GM21576 (cell line): Measurements from ENCODE around the gene ATP9B.

Experiments
- ATAC-seq: cut with Tn5 transposase; IDR thresholded peaks from one replicate; pipeline ENCODE4 v1.9.1; 2021; ENCODE audit warnings: mild to moderate bottlenecking, moderate library complexity; ENCODE audit not compliant: unreplicated experiment

ATP9B gene, protein sequence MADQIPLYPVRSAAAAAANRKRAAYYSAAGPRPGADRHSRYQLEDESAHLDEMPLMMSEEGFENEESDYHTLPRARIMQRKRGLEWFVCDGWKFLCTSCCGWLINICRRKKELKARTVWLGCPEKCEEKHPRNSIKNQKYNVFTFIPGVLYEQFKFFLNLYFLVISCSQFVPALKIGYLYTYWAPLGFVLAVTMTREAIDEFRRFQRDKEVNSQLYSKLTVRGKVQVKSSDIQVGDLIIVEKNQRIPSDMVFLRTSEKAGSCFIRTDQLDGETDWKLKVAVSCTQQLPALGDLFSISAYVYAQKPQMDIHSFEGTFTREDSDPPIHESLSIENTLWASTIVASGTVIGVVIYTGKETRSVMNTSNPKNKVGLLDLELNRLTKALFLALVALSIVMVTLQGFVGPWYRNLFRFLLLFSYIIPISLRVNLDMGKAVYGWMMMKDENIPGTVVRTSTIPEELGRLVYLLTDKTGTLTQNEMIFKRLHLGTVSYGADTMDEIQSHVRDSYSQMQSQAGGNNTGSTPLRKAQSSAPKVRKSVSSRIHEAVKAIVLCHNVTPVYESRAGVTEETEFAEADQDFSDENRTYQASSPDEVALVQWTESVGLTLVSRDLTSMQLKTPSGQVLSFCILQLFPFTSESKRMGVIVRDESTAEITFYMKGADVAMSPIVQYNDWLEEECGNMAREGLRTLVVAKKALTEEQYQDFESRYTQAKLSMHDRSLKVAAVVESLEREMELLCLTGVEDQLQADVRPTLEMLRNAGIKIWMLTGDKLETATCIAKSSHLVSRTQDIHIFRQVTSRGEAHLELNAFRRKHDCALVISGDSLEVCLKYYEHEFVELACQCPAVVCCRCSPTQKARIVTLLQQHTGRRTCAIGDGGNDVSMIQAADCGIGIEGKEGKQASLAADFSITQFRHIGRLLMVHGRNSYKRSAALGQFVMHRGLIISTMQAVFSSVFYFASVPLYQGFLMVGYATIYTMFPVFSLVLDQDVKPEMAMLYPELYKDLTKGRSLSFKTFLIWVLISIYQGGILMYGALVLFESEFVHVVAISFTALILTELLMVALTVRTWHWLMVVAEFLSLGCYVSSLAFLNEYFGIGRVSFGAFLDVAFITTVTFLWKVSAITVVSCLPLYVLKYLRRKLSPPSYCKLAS

GRCh38 chr18:79068937-79069716 lies at the start of gene ATP9B:
TSS of gene ATP9B (plus strand) at chr18:79069394. CDS start at chr18:79069411, 17 bp downstream.
- ATAC-seq = peak; percentile 83

DNA sequence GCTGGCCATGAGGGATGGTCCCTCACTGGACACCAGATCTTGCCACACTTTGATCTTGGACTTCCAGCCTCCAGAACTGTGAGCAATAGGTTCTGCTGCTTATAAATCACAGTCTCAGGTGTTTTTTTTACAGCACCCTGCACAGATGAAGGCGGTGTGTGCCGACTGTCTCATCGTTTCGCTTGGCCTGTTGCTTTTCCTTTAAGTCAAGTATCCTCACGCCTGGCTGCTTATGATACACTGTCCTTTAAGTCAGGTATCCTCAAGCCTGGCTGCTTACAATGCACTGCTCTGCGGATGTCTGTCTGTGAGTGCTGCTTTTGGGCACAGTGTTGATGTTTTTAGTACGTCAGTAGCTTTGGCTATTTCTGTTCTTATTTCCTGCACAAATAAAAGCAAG lies 49.3 kb upstream of the ATP9B start:
- no peak for ATAC-seq

- no peak for ATAC-seq
These were observed 46.6 kb upstream of the ATP9B start for GRCh38 chr18:79022603-79023002.

GRCh38 chr18:79026491-79026890 lies 42.7 kb upstream of the ATP9B start:
- no peak for ATAC-seq

DNA sequence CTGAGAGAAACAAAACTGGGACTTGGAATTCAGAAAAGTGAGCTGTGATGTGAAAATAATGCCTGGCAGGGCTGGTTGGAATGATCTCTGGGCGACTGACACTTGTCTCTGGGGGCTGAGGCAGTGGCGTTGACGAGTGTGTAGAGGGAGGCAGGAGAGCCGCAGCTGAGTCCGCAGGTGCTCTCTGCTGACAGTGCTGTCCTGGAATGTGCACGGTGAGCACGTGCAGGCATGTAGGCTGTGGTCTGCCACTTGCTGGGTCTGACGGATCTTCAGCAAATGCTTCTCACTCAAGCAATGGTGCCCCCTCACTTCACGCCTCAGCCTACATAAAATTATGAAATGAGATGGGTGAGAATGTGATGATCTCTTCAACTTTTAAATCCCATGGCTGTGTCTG lies 38.5 kb upstream of the ATP9B start:
- ATAC-seq = no peak

GRCh38 chr18:79042276-79042675 lies 26.9 kb upstream of the ATP9B start:
- no peak for ATAC-seq

DNA sequence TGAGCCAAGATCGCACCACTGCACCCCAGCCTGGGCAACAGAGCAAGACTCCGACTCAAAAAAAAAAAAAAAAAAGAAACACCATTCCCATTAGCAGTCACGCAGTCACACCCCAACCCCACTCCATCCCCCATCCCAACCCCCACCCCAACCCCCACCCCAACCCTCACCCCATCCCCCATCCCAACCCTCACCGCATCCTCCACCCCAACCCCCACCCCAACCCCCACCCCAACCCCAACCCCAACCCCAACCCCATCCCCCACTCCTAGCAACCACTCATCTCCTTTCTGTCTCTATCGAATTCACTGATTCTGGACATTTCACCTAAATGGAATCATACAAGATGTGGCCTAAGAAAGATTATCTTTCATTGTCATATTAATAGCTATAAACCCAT lies 25.9 kb upstream of the ATP9B start:
- no peak for ATAC-seq

DNA sequence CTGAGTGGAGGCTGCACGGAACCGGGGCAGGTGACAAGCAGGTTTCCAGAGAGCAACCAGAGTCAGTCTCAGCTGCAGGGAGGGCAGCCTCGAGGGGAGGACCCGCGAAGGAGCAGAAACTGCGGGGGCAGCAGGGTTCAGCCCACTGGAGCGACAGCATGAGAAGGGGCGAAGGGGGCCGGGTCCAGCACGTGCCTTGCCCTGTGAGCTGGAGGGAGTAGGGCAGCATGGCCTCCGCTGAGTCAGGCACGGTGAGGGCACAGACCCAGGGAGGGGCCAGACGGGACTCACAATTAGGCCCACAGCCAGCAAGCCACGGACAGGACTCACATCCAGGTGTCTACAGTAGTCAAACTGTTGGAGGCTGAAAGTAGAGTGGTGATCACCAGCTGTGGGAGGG lies 22.7 kb upstream of the ATP9B start:
- ATAC-seq = no peak

GRCh38 chr18:79047556-79048244 lies 21.5 kb upstream of the ATP9B start:
- no peak for ATAC-seq

DNA sequence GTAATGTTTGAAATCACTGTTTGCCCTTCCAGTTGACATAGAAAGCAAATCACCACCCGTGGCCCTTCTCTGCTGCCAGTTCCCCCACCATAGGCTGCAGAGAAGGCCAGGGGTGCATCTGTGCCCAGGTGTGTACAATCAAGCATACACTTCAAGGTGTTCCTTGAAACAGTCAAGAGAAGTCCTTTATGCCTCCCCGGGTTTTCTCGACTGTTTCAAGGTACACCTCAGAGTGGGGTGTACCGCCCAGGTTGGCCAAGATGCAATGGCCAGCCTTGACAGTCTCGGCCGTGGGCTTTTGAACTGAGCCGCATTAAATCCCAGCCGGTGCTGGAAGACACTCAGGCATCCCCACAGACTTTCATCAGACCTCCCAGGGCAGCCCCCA lies 21.0 kb upstream of the ATP9B start:
- ATAC-seq = no peak

- no peak for ATAC-seq
These were observed 19.7 kb upstream of the ATP9B start for GRCh38 chr18:79049506-79049905.

- no peak for ATAC-seq
These were observed 19.2 kb upstream of the ATP9B start for GRCh38 chr18:79050005-79050404.

DNA sequence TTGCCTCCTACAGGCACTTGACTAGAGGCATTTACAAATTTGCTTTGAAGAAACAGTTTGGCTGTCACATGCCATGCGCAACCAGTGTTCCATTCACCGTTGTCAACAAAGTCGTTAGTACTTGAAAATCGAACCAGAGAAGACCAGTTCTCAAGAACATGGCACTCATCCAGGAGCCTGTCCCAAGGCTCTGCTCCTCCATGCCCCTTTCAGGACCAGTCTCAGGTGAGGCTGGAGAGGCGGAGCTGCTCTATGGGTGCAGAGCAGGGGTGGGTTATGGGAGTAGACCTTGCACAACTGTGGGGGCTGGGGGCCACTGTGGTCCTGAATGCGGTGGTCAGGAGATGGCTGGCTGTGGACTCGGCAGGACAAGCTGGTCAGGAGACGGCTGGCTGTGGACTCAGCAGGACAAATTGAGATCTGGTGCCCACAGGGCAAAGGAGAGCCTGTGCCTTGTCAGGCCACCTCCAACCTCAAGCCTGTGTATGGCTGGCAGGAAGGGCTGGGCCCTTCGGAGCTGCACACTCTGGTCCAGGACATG lies 12.3 kb upstream of the ATP9B start:
- no peak for ATAC-seq

GRCh38 chr18:79058007-79058406 lies 11.2 kb upstream of the ATP9B start:
- peak; percentile 83 for ATAC-seq

GRCh38 chr18:79062806-79063205 lies 6.4 kb upstream of the ATP9B start:
- no peak for ATAC-seq

- no peak for ATAC-seq
These were observed 5.0 kb upstream of the ATP9B start for GRCh38 chr18:79064228-79064627.

- no peak for ATAC-seq
These were observed 3.4 kb upstream of the ATP9B start for GRCh38 chr18:79065802-79066201.

GRCh38 chr18:79067611-79068010 lies 1.6 kb upstream of the ATP9B start:
- no peak for ATAC-seq

DNA sequence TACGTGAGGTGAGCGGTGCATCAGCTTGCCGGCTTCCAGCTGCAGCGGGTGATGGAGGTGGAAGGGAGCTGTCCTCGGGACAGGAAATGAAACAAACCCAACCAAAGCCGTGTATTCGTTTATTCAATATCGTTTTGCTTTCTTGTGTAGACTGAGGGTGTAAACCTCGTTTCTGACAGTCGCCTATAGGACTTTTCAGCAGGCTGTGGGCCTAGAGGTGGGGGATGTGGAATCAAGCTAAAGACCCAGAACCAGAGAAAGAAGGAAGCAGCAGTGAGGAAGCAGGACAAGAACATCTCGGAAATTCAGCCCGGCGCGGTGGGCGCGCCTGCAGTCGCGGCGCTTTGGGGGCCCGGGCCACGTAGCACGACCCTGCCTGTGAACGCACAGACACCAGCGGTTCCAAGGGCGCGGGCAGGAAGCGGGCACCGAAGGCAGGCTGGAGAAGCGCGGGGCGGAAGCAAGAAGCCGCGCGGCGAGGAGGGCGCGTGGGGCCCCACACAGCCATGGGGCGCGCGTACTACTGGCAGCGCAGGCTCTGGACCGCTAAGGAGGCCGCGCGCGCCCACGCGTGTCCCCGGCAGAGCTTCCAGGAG lies 755 bp upstream of the ATP9B start:
- no peak for ATAC-seq
